Measurements from ENCODE around the gene PTPRE.

GRCh38 chr10:128042131-128042610 is 135.3 kb downstream of the PTPRE start:
- no peak for TF ChIP-seq CTCF (IDR thresholded peaks at IDR 0.05)
- no peak for TF ChIP-seq POLR2AphosphoS5 (IDR thresholded peaks at IDR 0.05)
